ENCODE results near the gene SPATA13. TPM values are rescaled to one million over a fixed set of nuclear protein-coding genes. Genes with fewer than 3 reads are reported as not detected.

SPATA13 gene
- total and polyA plus RNA-seq, 11 donors: 5.4 to 20.1 (median 8.6) TPM

DNA sequence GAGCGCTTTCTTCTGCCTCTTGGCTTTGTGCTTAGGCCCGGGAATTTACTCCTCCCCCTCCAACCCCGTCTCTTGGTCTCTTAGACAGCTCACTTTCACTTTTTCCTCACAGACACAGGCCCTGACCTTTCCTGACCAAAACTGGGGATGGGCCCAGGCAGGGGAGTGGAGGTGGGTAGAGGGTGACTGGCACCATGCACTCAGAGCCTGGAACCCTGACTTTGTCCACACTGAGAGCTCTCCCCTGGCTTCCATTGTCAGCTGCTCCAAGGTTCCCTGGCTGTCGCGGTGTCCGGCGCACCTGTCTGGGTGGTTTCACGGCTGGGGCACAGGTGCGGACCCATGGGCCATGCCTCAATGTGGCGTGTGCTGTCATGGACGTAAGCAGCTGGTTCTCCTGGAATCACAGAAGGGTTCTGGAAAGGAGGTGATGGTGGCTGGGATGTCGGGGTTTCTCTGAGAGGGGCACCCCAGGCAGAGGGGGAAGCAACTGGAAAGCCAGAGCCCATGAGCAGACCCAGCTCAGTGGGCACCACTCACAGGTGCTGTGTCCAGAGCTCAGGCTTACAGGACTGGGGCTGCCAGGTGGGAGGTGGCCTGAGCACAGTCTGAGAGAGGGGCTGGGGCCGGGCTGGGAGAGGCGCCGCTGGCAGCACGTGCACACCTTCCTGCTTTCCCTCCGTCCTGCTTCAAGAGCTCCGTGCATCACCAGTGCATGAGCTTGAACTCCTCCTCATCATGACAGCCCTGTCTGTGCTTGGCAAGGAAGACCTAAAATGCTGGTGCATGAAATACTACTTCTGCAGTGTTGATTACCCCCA lies 120.9 kb downstream of the SPATA13 start:
- intact Hi-C loops (cut with DNase I): no loop called here
- peaks cover 0 to 57% (median 10%) of the 10 kb centered on the region in 12 donors for H3K4me1 ChIP-seq
- no peaks in the 10 kb centered on the region for H3K27me3 ChIP-seq
- TF ChIP-seq, protein P1, sequence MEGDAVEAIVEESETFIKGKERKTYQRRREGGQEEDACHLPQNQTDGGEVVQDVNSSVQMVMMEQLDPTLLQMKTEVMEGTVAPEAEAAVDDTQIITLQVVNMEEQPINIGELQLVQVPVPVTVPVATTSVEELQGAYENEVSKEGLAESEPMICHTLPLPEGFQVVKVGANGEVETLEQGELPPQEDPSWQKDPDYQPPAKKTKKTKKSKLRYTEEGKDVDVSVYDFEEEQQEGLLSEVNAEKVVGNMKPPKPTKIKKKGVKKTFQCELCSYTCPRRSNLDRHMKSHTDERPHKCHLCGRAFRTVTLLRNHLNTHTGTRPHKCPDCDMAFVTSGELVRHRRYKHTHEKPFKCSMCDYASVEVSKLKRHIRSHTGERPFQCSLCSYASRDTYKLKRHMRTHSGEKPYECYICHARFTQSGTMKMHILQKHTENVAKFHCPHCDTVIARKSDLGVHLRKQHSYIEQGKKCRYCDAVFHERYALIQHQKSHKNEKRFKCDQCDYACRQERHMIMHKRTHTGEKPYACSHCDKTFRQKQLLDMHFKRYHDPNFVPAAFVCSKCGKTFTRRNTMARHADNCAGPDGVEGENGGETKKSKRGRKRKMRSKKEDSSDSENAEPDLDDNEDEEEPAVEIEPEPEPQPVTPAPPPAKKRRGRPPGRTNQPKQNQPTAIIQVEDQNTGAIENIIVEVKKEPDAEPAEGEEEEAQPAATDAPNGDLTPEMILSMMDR (IDR thresholded peaks at IDR 0.05): no peak
- TF ChIP-seq POLR2A (IDR thresholded peaks at IDR 0.05): no peak
- no peaks in the 10 kb centered on the region for H3K9me3 ChIP-seq
- no peak for DNase-seq
- H3K27ac ChIP-seq: no peak overlapping the region
- ATAC-seq: peak in 2 of 4 donors; percentile 14 to 18
- 88 to 93% (median 90%) methylated on average over 14 to 18 of the region's 18 CpGs for WGBS, 4 donors
- no peak overlapping the region for H3K4me3 ChIP-seq
- peaks cover 0 to 51% (median 21%) of the 10 kb centered on the region in 9 donors for H3K36me3 ChIP-seq

DNA sequence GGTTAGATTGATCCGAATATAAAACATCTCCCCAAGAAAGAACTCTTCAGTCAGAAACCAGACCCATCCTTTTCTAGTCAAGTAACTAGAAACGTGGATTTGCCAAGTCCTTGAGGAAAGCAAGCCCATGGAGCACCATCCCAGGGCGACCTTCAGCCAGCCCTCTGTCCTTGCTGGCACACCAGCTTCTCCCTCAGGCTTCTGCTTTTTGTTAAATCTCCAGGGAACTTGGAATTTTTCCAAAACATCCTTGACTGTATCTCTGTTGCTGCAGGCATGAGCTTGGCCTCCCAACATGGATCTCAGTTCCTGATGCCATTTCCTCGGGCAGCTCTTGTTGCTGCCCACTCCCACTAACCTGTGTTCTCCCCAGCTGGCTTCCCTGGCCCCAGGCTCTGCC lies 121.7 kb downstream of the SPATA13 start:
- no peak overlapping the region for H3K4me3 ChIP-seq
- H3K9me3 ChIP-seq: no peaks in the 10 kb centered on the region
- peaks cover 0 to 60% (median 29%) of the 10 kb centered on the region in 9 donors for H3K36me3 ChIP-seq
- no peaks in the 10 kb centered on the region for H3K27me3 ChIP-seq
- H3K27ac ChIP-seq: no peak overlapping the region
- no peak for TF ChIP-seq POLR2A (IDR thresholded peaks at IDR 0.05)
- TF ChIP-seq, protein P1 (IDR thresholded peaks at IDR 0.05): no peak
- H3K4me1 ChIP-seq: peaks cover 0 to 52% (median 10%) of the 10 kb centered on the region in 12 donors
- intact Hi-C loops (cut with DNase I): no loop called here
- ATAC-seq (peak in 1 of 4 donors; percentile 17), DNase-seq (no peak)
- WGBS, 4 donors: 56 to 65% (median 61%) methylated on average over 4 of the region's 4 CpGs

DNA sequence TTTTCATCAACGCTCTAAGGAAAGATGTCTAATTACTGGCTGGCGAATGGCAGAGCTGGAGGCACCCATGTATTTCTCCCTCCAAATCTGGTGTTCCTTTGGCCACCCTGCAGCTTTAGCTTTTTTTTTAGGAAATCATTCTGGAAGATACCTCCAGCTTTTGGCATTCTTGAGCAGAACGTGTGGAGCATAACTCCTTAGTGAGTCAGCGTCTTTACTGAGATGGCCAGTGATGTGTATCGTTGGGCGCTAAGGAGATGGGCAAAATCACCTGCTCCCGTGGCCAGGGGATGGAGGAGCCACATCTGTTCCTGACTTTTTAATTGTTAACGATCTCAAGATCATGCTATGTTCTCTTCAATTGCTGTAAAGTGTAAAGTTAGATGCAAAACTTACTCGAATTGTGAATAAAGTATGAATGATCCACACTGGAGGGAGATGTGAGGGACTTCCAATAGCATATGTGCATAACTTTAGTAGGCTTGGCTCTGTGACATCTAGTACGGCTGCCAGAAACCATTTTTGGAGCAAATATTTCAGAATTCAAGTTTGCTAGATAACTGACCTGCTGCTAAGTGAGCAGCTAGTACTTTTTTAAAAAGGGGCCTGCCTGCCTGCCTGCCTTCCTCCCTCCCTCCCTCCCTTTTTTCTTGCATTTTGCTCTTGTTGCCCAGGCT lies 124.5 kb downstream of the SPATA13 start:
- 92 to 94% (median 94%) methylated on average over 10 of the region's 10 CpGs for WGBS, 4 donors
- peaks cover 0 to 30% (median 10%) of the 10 kb centered on the region in 12 donors for H3K4me1 ChIP-seq
- no peaks in the 10 kb centered on the region for H3K27me3 ChIP-seq
- no peak for DNase-seq
- H3K36me3 ChIP-seq: peaks cover 2 to 87% (median 57%) of the 10 kb centered on the region in 9 donors
- no peak overlapping the region for H3K4me3 ChIP-seq
- no peak for ATAC-seq
- H3K27ac ChIP-seq: no peak overlapping the region
- no peaks in the 10 kb centered on the region for H3K9me3 ChIP-seq
- intact Hi-C loops (cut with DNase I): no loop called here
- TF ChIP-seq, protein P1 (IDR thresholded peaks at IDR 0.05): no peak

DNA sequence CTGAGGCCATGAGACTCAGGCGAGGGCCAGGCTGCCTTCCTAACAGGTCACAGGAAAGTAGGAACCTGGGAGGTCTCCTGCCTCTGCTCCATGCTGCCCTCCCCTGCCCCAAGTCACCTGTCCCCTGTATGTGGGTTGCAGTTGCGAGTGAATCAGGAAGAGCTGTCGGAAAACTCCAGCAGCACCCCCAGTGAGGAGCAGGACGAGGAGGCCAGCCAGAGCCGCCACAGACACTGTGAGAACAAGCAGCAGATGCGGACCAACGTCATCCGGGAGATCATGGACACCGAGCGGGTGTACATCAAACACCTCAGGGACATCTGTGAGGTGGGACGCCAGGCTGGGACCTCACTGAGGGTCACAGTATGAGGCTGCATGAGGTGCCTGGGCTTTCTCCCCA lies 126.1 kb downstream of the SPATA13 start:
- WGBS, 4 donors: 93 to 98% (median 94%) methylated on average over 11 of the region's 11 CpGs
- Histone ChIP-seq H3K4me3 (no peak overlapping the region), H3K36me3 (peaks cover 2 to 97% (median 72%) of the 10 kb centered on the region in 9 donors), H3K4me1 (peaks cover 0 to 18% (median 10%) of the 10 kb centered on the region in 12 donors), H3K27ac (no peak overlapping the region), H3K9me3 (no peaks in the 10 kb centered on the region), H3K27me3 (no peaks in the 10 kb centered on the region)
- intact Hi-C loops (cut with DNase I): no loop called here
- DNase-seq (no peak), ATAC-seq (no peak)
- no peak for TF ChIP-seq POLR2A (IDR thresholded peaks at IDR 0.05)
- TF ChIP-seq, protein P1 (IDR thresholded peaks at IDR 0.05): no peak
